ENCODE measurements around the gene PWWP2B.

DNA sequence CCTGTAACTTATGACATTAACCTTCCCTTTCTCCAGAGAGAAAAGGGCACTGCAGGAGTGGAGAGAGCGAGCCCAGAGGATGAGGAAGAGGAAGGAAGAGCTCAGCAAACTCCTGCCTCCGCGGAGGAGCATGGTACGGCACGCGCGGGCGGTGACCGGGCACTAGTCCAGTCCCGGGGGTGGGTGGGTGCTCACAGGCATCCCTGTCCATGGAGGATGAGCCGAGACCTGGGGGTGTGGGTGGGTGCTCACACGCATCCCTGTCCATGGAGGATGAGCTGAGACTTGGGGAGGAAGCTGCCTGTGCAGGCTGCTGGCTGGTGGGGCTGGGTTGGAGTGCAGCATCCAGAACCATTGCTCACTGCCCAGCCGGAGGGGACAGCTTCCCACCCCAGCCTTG lies 41.2 kb upstream of the PWWP2B start:
- TF ChIP-seq, protein P1, sequence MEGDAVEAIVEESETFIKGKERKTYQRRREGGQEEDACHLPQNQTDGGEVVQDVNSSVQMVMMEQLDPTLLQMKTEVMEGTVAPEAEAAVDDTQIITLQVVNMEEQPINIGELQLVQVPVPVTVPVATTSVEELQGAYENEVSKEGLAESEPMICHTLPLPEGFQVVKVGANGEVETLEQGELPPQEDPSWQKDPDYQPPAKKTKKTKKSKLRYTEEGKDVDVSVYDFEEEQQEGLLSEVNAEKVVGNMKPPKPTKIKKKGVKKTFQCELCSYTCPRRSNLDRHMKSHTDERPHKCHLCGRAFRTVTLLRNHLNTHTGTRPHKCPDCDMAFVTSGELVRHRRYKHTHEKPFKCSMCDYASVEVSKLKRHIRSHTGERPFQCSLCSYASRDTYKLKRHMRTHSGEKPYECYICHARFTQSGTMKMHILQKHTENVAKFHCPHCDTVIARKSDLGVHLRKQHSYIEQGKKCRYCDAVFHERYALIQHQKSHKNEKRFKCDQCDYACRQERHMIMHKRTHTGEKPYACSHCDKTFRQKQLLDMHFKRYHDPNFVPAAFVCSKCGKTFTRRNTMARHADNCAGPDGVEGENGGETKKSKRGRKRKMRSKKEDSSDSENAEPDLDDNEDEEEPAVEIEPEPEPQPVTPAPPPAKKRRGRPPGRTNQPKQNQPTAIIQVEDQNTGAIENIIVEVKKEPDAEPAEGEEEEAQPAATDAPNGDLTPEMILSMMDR (IDR thresholded peaks at IDR 0.05; ENCODE audit: low read depth, low read length, poor library complexity, severe bottlenecking): no peak
- no peak for TF ChIP-seq EZH2phosphoT487 (IDR thresholded peaks at IDR 0.05; ENCODE audit: borderline replicate concordance, low read length)
